Activated T-helper 1 cell treated with anti-CD3 and anti-CD28 coated beads, Interleukin-12 subunit alpha, Interleukin-12 subunit beta, Interleukin-2, Interleukin-4 antibody, amounts not matched to agents 30 ng/mL and 10 ng/mL and 1 ng/mL, durations not matched to agents 14 hours and 24 hours and 36 hours (primary cell): ENCODE data around the gene TSPAN32. TPM values are rescaled to one million over a fixed set of nuclear protein-coding genes. Genes with fewer than 3 reads are reported as not detected.
"Not testable (repeated sequence)": the region's sequence is repeated elsewhere in the genome, so short reads cannot be mapped to it uniquely, and the experiment has no call there.

Experiments used
- DNase-seq: peaks from one replicate; pipeline ENCODE4 v3.0.0; 2021; ENCODE audit warnings: low spot score
- H3K27ac Mint-ChIP-seq: one replicate; pipeline ENCODE4 v1.8.0; 2021; ENCODE audit warnings: mild to moderate bottlenecking, mixed read lengths
- H3K27me3 Mint-ChIP-seq: one replicate; pipeline ENCODE4 v1.8.0; 2022; ENCODE audit warnings: mild to moderate bottlenecking, moderate library complexity, mixed read lengths; ENCODE audit not compliant: insufficient read depth
- H3K36me3 Mint-ChIP-seq: one replicate; pipeline ENCODE4 v1.8.0; 2021; ENCODE audit warnings: low read depth, mixed read lengths
- H3K4me1 Mint-ChIP-seq: one replicate; pipeline ENCODE4 v1.8.0; 2021; ENCODE audit warnings: low read depth, mixed read lengths
- H3K4me3 Mint-ChIP-seq: one replicate; pipeline ENCODE4 v1.8.0; 2021; ENCODE audit warnings: mild to moderate bottlenecking, moderate library complexity, mixed read lengths
- H3K9me3 Mint-ChIP-seq: one replicate; pipeline ENCODE4 v1.8.0; 2021; ENCODE audit warnings: mixed read lengths
- intact Hi-C: fragments of 100-400 bp; cut with micrococcal nuclease; formaldehyde crosslinking; loops from one replicate; pipeline ENCODE4 v1.15.1; 2024
- total RNA-seq: library from RNA; stranded (reverse); gene quantifications from 2 replicates; pipeline ENCODE4 v1.2.3, GENCODE V29; 2022

Gene TSPAN32
- total RNA-seq, 1 donor from 2014 or later: 2.1 TPM

GRCh38 chr11:2358754-2359442, 57.1 kb downstream of the TSPAN32 start:
- intact Hi-C loops: no loop called here
- DNase-seq: no peak
- Mint-ChIP-seq H3K4me1 (no peaks in the 10 kb centered on the region), H3K9me3 (no peaks in the 10 kb centered on the region), H3K4me3 (no peak overlapping the region), H3K27me3 (no peaks in the 10 kb centered on the region), H3K36me3 (no peaks in the 10 kb centered on the region), H3K27ac (no peak overlapping the region)

- DNase-seq: no peak
- Mint-ChIP-seq H3K4me3 (no peak overlapping the region), H3K36me3 (no peaks in the 10 kb centered on the region), H3K4me1 (no peaks in the 10 kb centered on the region), H3K9me3 (no peaks in the 10 kb centered on the region), H3K27ac (no peak overlapping the region), H3K27me3 (no peaks in the 10 kb centered on the region)
- intact Hi-C loops: no loop called here
These were observed 57.7 kb downstream of the TSPAN32 start for GRCh38 chr11:2359557-2359956.

GRCh38 chr11:2360081-2360642, 58.3 kb downstream of the TSPAN32 start:
- intact Hi-C loops: no loop called here
- Mint-ChIP-seq H3K36me3 (no peaks in the 10 kb centered on the region), H3K27me3 (no peaks in the 10 kb centered on the region), H3K27ac (no peak overlapping the region), H3K4me1 (no peaks in the 10 kb centered on the region), H3K9me3 (no peaks in the 10 kb centered on the region), H3K4me3 (no peak overlapping the region)
- DNase-seq: no peak

GRCh38 chr11:2361565-2361964, 59.8 kb downstream of the TSPAN32 start:
- Mint-ChIP-seq H3K27ac (no peak overlapping the region), H3K4me3 (no peak overlapping the region)

GRCh38 chr11:2362414-2362813, 60.6 kb downstream of the TSPAN32 start:
- no peak for DNase-seq
- Mint-ChIP-seq H3K4me3 (no peak overlapping the region), H3K9me3 (no peaks in the 10 kb centered on the region), H3K36me3 (no peaks in the 10 kb centered on the region), H3K27me3 (no peaks in the 10 kb centered on the region), H3K27ac (no peak overlapping the region), H3K4me1 (no peaks in the 10 kb centered on the region)
- intact Hi-C loops: no loop called here

More at GRCh38 chr11:2361565-2361964, 59.8 kb downstream of the TSPAN32 start:
- no peak for DNase-seq
- no peaks in the 10 kb centered on the region for H3K36me3 Mint-ChIP-seq
- H3K27me3 Mint-ChIP-seq: no peaks in the 10 kb centered on the region
- no peaks in the 10 kb centered on the region for H3K4me1 Mint-ChIP-seq
- intact Hi-C loops: no loop called here
- H3K9me3 Mint-ChIP-seq: no peaks in the 10 kb centered on the region

- H3K36me3 Mint-ChIP-seq: no peaks in the 10 kb centered on the region
- no peak overlapping the region for H3K27ac Mint-ChIP-seq
- DNase-seq: no peak
- intact Hi-C loops: no loop called here
- no peak overlapping the region for H3K4me3 Mint-ChIP-seq
- no peaks in the 10 kb centered on the region for H3K9me3 Mint-ChIP-seq
- no peaks in the 10 kb centered on the region for H3K4me1 Mint-ChIP-seq
- no peaks in the 10 kb centered on the region for H3K27me3 Mint-ChIP-seq
These were observed 61.3 kb downstream of the TSPAN32 start for GRCh38 chr11:2363130-2363529.

GRCh38 chr11:2363577-2364370, 62.0 kb downstream of the TSPAN32 start:
- Mint-ChIP-seq H3K4me3 (no peak overlapping the region), H3K9me3 (no peaks in the 10 kb centered on the region), H3K36me3 (no peaks in the 10 kb centered on the region), H3K4me1 (no peaks in the 10 kb centered on the region), H3K27me3 (no peaks in the 10 kb centered on the region), H3K27ac (no peak overlapping the region)
- intact Hi-C loops: no loop called here
- DNase-seq: no peak

GRCh38 chr11:2364386-2364785, 62.6 kb downstream of the TSPAN32 start:
- DNase-seq, H3K36me3 Mint-ChIP-seq, H3K9me3 Mint-ChIP-seq, H3K27me3 Mint-ChIP-seq, intact Hi-C loops, H3K27ac Mint-ChIP-seq, H3K4me1 Mint-ChIP-seq, H3K4me3 Mint-ChIP-seq: not testable (repeated sequence)

GRCh38 chr11:2365571-2366210, 63.9 kb downstream of the TSPAN32 start:
- H3K27me3 Mint-ChIP-seq: no peaks in the 10 kb centered on the region
- no peak overlapping the region for H3K27ac Mint-ChIP-seq
- H3K9me3 Mint-ChIP-seq: no peaks in the 10 kb centered on the region
- intact Hi-C loops: no loop called here
- H3K4me1 Mint-ChIP-seq: no peaks in the 10 kb centered on the region
- no peak overlapping the region for H3K4me3 Mint-ChIP-seq
- no peaks in the 10 kb centered on the region for H3K36me3 Mint-ChIP-seq
- no peak for DNase-seq

GRCh38 chr11:2366276-2366675, 64.5 kb downstream of the TSPAN32 start:
- Mint-ChIP-seq H3K4me1 (no peaks in the 10 kb centered on the region), H3K27ac (no peak overlapping the region), H3K27me3 (no peaks in the 10 kb centered on the region), H3K9me3 (no peaks in the 10 kb centered on the region), H3K36me3 (no peaks in the 10 kb centered on the region), H3K4me3 (no peak overlapping the region)
- intact Hi-C loops: no loop called here
- DNase-seq: no peak

- no peaks in the 10 kb centered on the region for H3K4me1 Mint-ChIP-seq
- H3K4me3 Mint-ChIP-seq: no peak overlapping the region
- no peaks in the 10 kb centered on the region for H3K27me3 Mint-ChIP-seq
- H3K36me3 Mint-ChIP-seq: no peaks in the 10 kb centered on the region
- no peaks in the 10 kb centered on the region for H3K9me3 Mint-ChIP-seq
- intact Hi-C loops: no loop called here
- no peak overlapping the region for H3K27ac Mint-ChIP-seq
- no peak for DNase-seq
These were observed 64.9 kb downstream of the TSPAN32 start for GRCh38 chr11:2366733-2367132.

- intact Hi-C loops: no loop called here
- DNase-seq: no peak
- H3K4me1 Mint-ChIP-seq: no peaks in the 10 kb centered on the region
These were observed 65.7 kb downstream of the TSPAN32 start for GRCh38 chr11:2367266-2368160.

More at GRCh38 chr11:2367266-2368160, 65.7 kb downstream of the TSPAN32 start:
- Mint-ChIP-seq H3K4me3 (no peak overlapping the region), H3K27ac (no peak overlapping the region), H3K36me3 (no peaks in the 10 kb centered on the region), H3K9me3 (no peaks in the 10 kb centered on the region), H3K27me3 (no peaks in the 10 kb centered on the region)
